GM18907 (cell line): Measurements from ENCODE around the gene DDX43.
A peak's percentile ranks its signal among the peaks of the same experiment; 100 is the strongest.
"Not testable (repeated sequence)": the region's sequence is repeated elsewhere in the genome, so short reads cannot be mapped to it uniquely, and the experiment has no call there.

Experiments
- ATAC-seq: cut with Tn5 transposase; IDR thresholded peaks from one replicate; pipeline ENCODE4 v1.9.1; 2021; ENCODE audit warnings: mild to moderate bottlenecking, moderate library complexity; ENCODE audit not compliant: unreplicated experiment

DDX43 gene

DNA sequence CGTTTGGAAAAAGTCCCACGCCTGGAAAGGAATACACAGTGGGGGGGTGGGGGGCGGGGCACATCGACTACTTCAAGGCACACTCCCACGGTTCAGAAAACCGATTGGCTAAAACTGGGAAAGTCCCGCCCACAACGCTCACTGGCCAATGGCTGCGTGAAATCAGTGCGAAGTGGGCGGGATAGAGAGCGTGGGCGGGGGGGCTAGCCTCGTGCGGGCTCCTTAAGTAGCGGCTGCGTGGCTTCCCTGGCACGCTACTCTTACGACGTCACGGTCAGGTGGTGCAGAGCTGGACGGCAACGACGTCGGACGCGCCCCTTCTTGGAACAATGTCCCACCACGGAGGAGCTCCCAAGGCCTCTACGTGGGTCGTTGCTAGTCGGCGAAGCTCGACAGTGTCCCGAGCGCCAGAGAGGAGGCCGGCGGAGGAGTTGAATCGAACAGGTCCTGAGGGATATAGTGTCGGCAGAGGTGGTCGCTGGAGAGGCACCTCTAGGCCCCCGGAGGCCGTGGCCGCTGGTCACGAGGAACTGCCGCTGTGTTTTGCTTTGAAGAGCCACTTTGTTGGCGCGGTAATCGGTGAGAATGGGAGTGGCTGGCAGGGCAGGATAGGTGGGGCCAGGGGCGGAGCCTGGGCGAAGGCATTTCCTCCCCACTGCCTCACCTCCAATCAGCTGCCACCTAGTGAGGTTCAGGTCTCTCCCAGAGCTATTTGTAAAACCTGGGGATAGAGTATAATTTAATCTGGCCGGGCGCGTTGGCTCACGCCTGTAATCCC lies at the start of gene DDX43:
Gene DDX43, plus strand, starts transcription at position 252 of the 778 bp plus-strand sequence. Its CDS starts 78 bp downstream, at position 330.
- no peak for ATAC-seq

DNA sequence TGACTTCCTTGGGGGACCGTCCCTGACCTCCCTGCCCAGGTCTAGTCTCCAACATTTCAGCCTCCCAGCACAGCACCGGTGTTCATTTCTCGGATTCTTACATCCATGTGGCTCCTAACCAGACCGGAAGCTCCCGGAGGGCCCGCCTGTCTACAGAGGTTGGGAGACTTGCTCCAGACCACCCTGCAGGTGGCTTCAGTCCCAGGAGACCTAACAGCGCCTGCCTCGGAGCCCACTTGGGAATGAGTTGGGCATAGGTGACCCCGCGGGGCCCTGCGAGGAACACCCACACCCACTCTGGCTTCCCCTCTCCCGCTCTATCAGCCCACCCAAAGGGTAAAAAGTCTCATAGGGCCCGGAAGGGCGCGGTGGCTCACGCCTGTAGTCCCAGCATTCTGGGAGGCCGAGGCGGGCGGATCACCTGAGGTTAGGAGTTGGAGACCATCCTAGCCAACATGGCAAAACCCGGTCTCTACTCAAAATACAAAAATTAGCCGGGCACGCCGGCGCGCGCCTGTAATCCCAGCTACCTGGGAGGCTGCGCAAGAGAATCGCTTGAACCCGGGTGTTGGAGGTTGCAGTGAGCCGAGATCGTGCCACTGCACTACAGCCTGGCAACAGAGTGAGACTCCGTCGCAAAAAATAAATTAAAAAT lies 46.0 kb upstream of the DDX43 start:
- no peak for ATAC-seq

DNA sequence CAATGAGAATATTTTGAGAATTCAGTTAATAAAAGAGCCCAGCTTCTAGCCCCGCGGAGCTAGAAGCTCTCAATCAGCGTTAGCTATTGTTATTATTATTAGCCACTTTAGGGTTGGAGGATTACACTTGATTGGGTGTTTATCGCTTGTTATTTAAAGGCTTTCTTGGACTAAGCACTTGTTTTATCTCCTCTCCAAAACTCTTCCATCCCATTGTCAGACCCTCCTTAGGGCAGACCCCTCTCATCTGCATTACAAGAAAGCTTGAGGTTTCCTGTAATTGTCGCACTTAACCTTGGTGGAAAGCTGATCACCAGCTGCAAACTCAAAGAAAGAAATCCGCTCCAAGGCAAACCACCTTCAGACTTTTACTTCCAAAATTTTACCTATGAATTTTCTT lies 45.3 kb upstream of the DDX43 start:
- ATAC-seq = no peak

DNA sequence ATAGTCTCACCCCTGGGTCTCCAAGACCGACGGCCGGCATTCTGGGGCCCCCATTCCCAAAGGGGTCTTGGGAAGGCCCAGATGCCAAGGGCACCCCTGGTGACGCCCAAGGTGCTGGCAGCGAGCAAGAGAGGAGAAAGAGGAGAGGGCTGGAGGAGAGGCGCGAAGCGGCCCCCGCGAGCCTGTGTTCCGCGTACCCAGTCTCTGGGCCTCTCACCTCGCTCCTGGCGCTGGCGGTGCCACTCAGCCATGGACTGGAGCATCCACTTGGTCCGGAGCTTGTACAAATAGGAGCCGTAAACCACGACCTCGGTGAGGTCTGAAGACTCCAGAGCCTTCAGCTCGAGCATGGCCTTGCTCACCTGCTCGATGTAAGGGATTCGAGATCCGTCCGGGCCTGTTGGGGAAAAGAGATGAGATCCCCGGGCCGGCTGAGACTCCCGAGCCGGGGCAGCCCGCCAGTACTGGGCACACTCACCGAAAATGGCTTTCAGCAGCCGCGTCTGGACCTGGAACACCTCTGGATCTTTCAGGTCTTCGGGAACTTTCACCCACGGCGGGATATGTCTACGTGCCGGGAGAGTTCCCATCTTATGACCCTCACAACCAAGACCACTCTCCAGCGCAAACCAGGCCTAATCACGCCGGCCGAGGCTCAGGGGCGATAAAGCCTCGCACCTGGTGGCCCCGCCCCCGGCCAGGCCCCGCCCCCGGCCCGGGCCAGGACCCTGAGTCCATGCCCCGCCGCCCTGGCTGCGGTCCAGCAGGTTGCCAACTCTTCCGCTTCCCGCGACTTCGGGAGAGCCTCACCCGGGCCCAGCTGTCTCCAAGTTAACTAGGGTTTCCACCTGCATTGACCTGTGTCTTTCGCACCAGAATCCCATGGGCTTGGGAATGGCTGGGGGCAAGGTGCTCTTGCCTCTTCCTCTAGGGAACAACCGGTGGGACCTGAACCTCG lies 40.7 kb upstream of the DDX43 start, which contains the start of gene DPPA5:
Gene DPPA5, minus strand, starts transcription at position 641 of the 958 bp plus-strand sequence. Its CDS starts 51 bp downstream, at position 590.
- no peak for ATAC-seq

DNA sequence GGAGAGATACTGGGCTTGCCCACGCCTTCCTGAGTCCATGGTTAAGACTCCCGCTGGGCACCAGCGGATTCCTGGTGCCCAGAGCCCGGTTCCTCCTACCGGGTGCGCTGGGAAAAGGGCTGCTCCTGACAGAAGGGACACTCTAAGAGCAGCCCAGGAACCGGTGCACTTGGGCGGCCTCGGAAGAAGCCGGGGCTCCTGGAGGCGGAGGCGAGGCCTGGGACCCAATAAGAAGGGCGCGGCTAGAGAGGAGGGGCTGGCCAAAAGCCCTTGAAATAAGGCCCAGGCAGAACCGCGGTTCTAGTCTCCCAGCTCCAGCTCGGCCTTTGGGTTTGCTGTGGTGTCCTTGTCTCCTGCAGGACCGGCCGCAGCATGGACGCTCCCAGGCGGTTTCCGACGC lies 32.3 kb upstream of the DDX43 start, which contains the start of gene KHDC3L:
Gene KHDC3L, plus strand, starts transcription at position 301 of the 400 bp plus-strand sequence. Its CDS starts 72 bp downstream, at position 373.
- ATAC-seq = no peak

DNA sequence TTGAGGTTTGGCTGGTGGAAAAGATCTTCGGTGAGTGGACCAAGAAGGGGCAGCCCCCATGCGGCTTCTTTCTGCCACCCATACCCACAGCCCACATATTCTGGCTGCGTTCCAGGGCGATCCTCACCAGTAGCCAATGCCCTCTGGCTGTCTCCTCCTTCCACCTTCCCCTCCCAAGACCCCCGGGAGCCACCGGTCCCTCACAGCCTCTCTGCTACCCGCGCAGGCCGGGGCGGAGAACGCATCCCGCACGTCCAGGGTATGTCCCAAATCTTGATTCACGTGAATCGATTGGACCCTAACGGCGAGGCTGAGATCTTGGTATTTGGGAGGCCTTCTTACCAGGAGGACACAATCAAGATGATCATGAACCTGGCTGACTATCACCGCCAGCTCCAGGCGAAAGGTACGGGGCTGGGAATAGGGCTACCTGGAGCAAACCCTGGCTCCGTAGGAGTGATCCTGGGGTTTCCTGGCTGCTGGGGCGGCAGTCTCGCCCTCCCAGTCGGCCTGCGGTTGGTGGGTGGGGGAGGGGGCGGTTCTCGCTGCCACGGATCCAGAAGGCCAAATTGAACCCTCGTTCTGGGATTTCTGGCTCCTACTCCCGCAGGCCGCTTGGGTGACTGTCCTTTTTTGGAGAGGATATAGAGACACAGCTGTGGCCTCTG lies 31.6 kb upstream of the DDX43 start:
- no peak for ATAC-seq

DNA sequence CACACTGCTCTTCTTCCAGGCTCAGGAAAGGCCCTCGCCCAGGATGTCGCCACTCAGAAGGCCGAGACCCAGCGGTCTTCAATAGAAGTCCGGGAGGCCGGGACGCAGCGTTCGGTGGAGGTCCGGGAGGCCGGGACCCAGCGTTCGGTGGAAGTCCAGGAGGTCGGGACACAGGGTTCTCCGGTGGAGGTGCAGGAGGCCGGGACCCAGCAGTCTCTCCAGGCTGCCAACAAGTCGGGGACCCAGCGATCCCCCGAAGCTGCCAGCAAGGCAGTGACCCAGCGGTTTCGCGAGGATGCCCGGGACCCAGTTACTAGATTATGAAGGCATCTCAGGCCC lies 31.1 kb upstream of the DDX43 start:
- no peak for ATAC-seq

DNA sequence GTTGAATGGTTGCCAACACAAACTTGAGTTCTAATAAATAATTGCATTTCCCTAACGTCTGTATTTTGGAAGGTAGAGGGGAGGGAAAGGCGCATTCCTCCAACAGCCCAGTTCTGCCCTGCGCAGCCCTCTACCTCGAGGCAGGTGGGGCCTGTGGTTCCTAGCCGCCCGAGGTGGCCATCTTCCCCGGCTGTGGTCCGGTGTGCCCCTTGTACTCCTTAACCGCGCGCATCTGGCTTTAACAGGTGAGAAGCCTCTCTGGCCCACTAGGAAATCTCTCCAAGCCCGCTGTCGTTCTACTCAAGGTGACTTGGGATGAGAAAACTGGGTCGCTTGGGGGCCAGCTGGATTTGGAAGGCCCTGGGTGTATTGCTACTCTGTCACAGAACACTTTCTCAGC lies 30.5 kb upstream of the DDX43 start:
- ATAC-seq = no peak

DNA sequence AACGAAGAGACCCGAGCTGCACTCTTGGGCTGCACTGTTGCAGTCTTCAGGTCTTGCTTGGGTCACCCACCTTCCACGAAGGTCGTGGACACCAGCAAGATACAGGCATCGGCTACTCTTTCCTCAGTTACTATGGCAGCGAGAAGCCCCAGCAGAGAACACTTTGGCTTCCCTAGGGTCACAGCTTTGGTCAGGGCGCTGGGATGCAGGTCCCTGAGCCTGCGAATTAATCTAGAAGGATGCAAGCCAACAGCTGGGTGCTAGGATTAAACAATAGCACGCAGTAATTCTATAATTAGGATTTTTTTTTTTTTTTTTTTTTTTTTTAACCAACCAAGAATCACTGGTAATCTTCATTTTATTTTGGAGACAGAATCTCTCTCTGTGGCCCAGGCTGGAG lies 30.1 kb upstream of the DDX43 start:
- no peak for ATAC-seq

DNA sequence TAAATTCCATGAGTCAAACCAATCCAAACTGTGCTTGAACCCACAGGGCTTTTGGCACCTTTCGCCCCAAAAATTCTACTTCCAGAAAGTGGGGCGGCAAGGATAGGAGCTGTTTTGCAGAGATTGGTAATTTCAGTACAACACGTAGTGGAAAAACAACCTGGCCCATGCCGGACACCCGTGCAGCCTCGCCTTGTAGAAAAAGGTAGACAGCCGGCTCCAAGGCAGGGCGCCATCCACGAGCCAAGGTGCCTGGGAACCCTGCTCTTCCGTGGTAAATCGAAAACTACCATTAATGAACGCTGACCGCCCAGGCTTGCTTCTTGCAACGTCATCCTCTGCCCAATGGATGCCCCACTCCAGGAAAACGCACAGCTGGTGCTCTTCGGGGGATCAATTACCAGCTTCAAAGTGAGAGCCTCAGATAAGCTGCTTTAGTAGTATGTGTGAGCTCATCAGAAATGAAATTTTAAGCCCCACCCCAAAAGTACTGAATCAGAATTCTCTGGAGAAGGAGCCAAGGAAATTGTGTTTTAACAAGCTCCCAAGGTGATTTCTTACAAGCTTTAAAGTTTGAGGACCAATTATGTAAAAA lies 26.8 kb upstream of the DDX43 start:
- ATAC-seq = no peak

DNA sequence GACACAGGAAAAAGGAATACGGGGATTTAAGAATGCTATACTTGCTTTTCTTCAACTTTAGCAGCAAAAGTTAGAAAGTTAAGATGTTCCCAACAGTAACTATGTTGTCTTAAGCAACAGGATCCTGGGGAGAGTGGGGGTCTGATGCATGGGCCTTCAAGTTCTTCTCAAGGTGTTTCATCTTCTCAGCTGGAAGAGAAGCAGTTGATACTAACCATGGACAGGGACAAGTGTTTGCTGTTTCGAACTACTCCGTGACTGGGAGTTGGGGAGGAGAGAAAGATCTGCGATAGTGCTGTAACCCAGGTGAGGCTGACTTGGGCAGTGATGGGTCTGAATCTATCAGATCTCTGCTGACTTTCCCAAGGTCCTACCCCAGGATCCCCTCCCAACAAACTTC lies 26.0 kb upstream of the DDX43 start:
- ATAC-seq = no peak

DNA sequence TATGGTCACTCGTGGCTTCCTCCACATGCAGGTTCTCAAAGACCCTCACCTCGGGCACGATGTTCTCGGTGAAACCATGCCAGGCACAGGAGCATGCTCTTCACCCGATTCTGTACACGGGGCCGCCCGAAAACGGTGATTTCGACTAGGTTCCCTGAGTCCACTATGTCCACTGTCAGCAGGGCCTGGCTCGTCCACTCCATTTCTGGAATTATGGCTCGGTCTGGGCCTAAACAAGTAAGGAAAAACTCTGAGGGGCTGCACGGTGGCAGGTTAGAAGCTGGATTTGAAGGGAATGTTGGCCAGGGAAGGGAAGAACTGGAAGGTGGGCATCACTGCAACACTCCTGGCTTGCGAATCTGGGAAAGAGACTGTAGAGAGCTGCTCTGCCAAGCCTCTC lies 25.5 kb upstream of the DDX43 start:
- ATAC-seq = no peak

DNA sequence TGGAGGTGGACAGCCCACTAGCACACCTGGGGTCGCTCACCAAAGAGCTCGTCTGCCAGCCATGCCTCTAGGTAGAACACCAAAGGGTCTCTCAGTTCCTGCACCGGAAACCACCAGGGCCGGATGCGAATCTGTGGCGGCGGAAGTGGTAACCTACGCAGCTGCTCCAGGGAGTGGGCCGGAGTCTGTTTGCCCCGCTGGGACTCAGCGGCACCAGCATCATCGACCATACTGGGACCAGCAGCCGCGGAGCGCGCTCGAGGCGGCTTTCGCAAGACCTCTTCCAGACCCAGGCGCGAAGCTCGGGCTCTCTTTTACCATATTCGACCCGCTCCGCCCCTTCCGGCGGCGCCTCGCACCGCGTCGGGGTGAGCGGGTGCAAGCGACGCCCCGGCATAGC lies 25.1 kb upstream of the DDX43 start, which contains the start of gene OOEP:
Gene OOEP, minus strand, starts transcription at position 335 of the 400 bp plus-strand sequence. Its CDS starts 105 bp downstream, at position 230.
- no peak for ATAC-seq

DNA sequence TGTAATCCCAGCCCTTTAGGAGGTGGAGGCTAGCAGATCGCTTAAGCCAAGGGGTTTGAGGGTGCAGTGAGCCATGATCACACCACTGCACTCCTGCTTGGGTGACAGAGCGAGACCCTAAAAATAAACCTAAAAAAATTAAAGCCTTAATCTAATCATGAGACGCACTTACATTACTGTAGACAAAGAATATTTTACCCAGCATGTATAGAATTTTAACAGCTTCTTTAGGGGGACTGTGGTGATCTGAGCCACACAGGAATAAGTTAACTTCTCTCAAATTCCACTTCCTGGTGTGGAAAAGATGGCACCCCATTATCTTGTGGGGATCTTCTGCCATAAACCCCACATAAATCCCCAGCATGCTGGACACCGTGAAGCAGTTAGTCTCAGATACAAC lies 22.6 kb upstream of the DDX43 start:
- ATAC-seq = no peak

DNA sequence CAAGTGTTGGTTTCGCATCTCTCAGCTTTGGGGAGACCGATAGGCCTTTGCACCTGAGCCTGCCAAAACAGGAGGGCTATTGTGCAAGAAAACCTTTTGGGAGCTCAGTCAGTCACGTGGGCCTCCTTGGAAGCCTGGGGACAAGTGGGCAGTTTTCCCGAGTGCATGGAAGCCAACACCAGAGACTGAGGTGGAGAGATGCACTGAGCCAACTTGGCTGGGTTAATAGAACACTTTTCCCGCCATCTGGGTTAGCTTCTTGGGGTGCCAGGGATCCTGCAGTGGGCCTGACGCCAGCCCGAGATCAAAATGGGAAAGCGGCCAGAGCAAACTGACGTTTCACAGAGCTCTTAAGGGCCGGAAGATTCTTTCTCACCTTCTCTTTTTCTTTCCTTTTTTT lies 22.1 kb upstream of the DDX43 start:
- ATAC-seq = no peak

DNA sequence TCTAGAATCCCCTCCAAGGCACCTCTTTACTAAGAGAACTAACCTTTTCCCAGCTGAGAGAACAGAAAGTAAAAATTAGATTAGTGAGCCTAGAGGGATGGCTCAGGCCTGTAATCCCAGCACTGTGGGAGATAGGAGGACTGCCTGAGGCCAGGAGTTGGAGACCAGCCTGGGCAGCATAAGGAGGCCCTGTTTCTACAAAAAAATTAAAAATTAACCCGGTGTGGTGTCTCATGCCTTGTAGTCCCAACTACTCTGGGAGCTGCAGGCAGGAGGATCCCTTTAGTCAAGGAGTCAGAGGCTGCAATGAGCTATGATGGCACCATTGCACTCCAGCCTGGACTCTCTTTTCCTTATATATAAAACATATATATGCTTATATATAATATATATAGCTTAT lies 19.4 kb upstream of the DDX43 start:
- ATAC-seq = no peak

DNA sequence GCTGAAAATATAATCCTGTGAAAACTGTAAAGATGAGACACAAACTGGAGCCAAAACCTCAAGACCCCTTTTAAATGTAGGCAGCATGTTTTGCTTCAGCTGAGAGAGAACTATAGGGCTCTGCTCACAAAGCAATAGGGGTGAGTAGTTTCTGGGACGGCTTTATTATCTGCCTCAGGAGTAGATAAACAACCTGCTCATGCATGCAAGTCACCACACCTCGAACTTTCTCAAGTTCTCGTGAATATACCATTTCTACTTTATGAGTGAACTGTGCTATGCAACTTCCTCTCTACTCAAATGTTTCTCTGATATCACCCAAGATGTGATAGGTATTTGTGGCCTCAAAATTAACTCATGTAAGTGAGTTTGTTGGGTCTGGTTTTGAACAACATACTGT lies 17.4 kb upstream of the DDX43 start:
- ATAC-seq = no peak

DNA sequence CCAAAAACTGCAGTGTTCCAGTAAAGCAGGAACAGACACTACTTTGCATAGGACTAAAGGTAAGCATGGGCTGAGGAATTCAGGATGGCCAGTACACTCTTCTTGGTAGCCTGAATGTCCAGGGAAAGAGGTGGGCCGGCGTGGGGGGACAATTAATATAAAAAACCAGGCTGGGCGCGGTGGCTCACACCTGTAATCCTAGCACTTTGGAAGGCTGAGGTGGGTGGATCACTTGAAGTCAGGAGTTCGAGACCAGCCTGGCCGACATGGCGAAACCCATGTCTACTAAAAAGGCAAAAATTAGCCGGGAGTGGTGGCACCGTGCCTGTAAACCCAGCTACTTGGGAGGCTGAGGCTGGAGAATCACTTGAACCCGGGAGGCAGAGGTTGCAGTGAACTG lies 13.1 kb upstream of the DDX43 start:
- not testable (repeated sequence) for ATAC-seq

DNA sequence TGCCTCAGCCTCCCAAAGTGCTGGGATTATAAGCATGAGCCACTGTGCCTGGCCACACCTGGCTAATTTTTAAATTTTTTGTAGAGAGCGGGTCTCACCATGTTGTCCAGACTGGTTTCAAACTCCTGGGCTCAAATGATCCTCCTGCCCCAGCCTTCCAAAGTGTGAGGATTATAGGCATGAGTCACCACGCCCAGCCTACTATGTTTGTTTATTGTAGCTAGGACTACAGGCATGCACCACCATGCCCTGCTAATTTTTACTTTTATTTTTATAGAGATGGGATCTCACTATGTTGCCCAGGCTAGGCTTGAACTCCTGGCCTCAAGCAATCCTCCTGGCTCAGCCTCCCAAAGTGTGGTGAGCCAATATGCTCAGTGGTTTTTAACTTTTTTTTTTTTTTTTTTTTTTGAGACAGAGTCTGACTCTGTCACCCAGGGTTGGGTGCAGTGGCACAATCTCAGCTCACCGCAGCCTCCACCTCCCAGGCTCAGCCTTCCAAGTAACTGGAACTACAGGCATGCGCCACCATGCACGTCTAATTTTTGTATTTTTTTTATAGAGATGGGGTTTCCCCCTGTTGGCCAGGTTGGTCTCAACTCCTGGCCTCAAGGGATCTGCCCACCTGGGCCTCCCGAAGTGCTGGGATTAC lies 12.0 kb upstream of the DDX43 start:
- no peak for ATAC-seq

DNA sequence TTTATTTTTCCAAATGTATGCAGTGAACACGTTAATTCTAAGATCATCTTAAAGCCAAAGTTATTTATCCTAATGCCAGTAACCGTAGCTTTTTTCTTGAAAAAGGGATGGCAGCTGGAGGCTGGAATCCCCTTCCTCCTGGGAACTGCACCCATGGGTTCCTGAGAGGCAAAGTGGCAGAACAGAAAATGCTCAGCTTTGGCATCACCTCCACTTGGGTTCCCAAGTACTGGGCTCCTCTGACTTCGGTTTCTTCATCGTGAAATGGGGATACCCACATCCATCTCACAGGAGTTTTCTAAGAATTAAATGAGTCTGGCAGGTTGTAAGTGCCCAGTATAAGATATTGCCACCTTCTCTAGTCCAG lies 6.2 kb upstream of the DDX43 start:
- ATAC-seq = peak; percentile 20
